IPS-15b (cell line): Measurements from ENCODE around the gene ARG2.

ENCODE experiments used
- H3K27me3 ChIP-seq: one replicate; pipeline ENCODE4 v1.6.1; 2013; ENCODE audit warnings: low read length; ENCODE audit not compliant: control insufficient read depth, insufficient read depth
- H3K36me3 ChIP-seq: one replicate; pipeline ENCODE4 v1.6.1; 2013; ENCODE audit warnings: low read length; ENCODE audit not compliant: control insufficient read depth, insufficient read depth
- H3K4me1 ChIP-seq: one replicate; pipeline ENCODE4 v1.6.1; 2013; ENCODE audit warnings: mild to moderate bottlenecking, low read length; ENCODE audit not compliant: control insufficient read depth, insufficient read depth
- H3K4me3 ChIP-seq: one replicate; pipeline ENCODE4 v1.5.1; 2013; ENCODE audit warnings: low read depth, low read length
- H3K9ac ChIP-seq: one replicate; pipeline ENCODE4 v1.6.1; 2013; ENCODE audit warnings: low read depth, mild to moderate bottlenecking, low read length
- H3K9me3 ChIP-seq: one replicate; pipeline ENCODE4 v1.6.1; 2013; ENCODE audit warnings: mild to moderate bottlenecking, low read length; ENCODE audit not compliant: control insufficient read depth, insufficient read depth

ARG2 gene

GRCh38 chr14:67619446-67620216 lies at the start of gene ARG2:
TSS of gene ARG2 (plus strand) at chr14:67619920. CDS start at chr14:67619978, 58 bp downstream.
- Histone ChIP-seq H3K9ac (peak within 1 kb of the TSS; percentile 70), H3K4me3 (peak within 1 kb of the TSS; percentile 87), H3K9me3 (no peaks in the 10 kb centered on the region), H3K27me3 (peaks cover 29% of the 10 kb centered on the region), H3K4me1 (peaks cover 4% of the 10 kb centered on the region), H3K36me3 (peaks cover 2% of the 10 kb centered on the region)

GRCh38 chr14:67570453-67570852 lies 49.3 kb upstream of the ARG2 start:
- Histone ChIP-seq H3K36me3 (peaks cover 3% of the 10 kb centered on the region), H3K4me3 (no peak overlapping the region), H3K9me3 (no peaks in the 10 kb centered on the region), H3K27me3 (no peaks in the 10 kb centered on the region), H3K9ac (no peak overlapping the region), H3K4me1 (no peaks in the 10 kb centered on the region)

GRCh38 chr14:67571275-67571990 lies 48.3 kb upstream of the ARG2 start:
- no peak overlapping the region for H3K4me3 ChIP-seq
- no peaks in the 10 kb centered on the region for H3K9me3 ChIP-seq
- no peak overlapping the region for H3K9ac ChIP-seq
- no peaks in the 10 kb centered on the region for H3K27me3 ChIP-seq
- H3K36me3 ChIP-seq, result peaks cover 3% of the 10 kb centered on the region
- H3K4me1 ChIP-seq, result no peaks in the 10 kb centered on the region

DNA sequence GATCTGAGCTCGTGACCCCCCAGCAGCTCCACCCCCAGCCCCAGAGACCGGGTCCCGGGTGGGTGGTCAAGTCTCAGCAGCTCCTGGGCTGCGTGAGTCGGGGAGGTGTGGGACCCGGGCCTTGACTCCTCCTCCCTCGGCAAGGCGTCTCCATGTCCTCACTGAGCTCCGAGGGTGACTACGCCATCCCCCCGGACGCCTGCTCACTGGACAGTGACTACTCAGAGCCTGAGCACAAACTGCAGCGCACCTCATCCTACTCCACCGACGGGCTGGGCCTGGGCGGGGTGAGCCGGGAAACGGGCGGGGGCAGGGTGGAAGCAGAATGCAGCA lies 47.8 kb upstream of the ARG2 start:
- H3K27me3 ChIP-seq, result no peaks in the 10 kb centered on the region
- no peak overlapping the region for H3K9ac ChIP-seq
- H3K4me3 ChIP-seq, result no peak overlapping the region
- no peaks in the 10 kb centered on the region for H3K4me1 ChIP-seq
- H3K9me3 ChIP-seq, result no peaks in the 10 kb centered on the region
- H3K36me3 ChIP-seq, result peaks cover 3% of the 10 kb centered on the region

DNA sequence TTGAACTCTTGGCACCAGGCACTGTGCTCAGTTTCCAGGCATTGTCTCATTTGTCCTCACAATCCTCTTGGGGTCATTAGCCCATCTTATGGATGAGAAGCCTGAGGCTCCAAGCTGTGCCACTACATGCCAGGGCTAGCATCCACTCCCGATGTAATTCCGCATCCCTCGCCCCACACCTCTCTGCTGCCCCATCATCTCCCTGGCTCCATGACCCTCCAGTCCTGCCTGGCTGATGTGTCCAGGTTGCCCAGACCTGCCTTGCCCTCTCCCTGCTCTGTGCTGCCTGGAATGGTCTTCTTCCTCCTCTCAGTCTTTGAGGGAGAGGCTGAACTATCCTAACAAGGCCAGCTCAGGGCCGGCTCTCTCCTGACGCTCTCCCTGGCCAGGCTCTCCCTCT lies 47.1 kb upstream of the ARG2 start:
- Histone ChIP-seq H3K9me3 (no peaks in the 10 kb centered on the region), H3K4me3 (no peak overlapping the region), H3K9ac (no peak overlapping the region), H3K4me1 (no peaks in the 10 kb centered on the region), H3K36me3 (peaks cover 3% of the 10 kb centered on the region), H3K27me3 (no peaks in the 10 kb centered on the region)

GRCh38 chr14:67573228-67574010 lies 46.3 kb upstream of the ARG2 start:
- Histone ChIP-seq H3K9me3 (no peaks in the 10 kb centered on the region), H3K4me1 (no peaks in the 10 kb centered on the region), H3K9ac (no peak overlapping the region), H3K4me3 (no peak overlapping the region), H3K36me3 (peaks cover 7% of the 10 kb centered on the region), H3K27me3 (no peaks in the 10 kb centered on the region)

DNA sequence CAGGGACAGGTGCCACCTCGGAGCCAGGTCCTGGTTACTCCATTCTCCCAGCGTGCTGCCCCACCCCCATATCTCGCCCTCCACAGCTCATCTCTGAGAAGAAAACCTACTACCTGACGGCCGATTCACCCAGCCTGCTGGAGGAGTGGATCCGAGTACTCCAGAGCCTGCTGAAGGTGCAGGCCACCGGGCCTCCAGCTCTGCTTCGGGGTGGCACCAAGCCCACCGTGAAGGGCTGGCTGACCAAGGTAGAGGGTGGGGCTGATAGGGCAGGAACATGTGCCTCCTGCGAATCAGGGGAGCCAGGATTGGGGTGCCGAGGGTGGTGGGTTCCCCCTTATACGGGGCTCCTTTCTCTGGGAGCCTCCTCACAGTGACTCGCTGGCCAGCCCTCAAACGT lies 45.6 kb upstream of the ARG2 start:
- no peak overlapping the region for H3K9ac ChIP-seq
- H3K4me1 ChIP-seq, result no peaks in the 10 kb centered on the region
- no peak overlapping the region for H3K4me3 ChIP-seq
- H3K9me3 ChIP-seq, result no peaks in the 10 kb centered on the region
- no peaks in the 10 kb centered on the region for H3K27me3 ChIP-seq
- peaks cover 7% of the 10 kb centered on the region for H3K36me3 ChIP-seq

GRCh38 chr14:67574806-67575205 lies 44.9 kb upstream of the ARG2 start:
- no peak overlapping the region for H3K9ac ChIP-seq

DNA sequence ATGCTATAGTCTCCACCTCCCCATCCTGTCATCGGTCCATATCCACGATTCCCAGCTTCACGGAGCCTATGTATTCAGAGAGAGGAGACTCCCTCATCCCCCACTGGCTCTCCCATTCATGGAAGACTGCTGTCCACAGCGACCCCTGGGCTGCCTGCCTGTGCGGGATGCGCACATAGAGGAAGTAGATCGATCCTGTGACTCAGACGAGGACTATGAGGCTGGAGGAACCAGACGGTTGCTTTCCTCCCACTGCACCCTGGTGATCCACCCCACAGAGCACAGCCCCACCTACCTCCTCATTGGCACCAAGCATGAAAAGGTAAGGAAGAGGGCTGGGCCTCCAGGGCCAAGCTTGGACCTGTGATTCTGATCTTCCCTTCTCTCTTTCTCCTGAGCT lies 44.0 kb upstream of the ARG2 start:
- Histone ChIP-seq H3K9ac (no peak overlapping the region), H3K9me3 (no peaks in the 10 kb centered on the region), H3K4me3 (no peak overlapping the region), H3K4me1 (no peaks in the 10 kb centered on the region), H3K36me3 (peaks cover 7% of the 10 kb centered on the region), H3K27me3 (no peaks in the 10 kb centered on the region)

More at GRCh38 chr14:67574806-67575205, 44.9 kb upstream of the ARG2 start:
- H3K27me3 ChIP-seq, result no peaks in the 10 kb centered on the region
- peaks cover 7% of the 10 kb centered on the region for H3K36me3 ChIP-seq
- H3K4me3 ChIP-seq, result no peak overlapping the region
- H3K4me1 ChIP-seq, result no peaks in the 10 kb centered on the region
- H3K9me3 ChIP-seq, result no peaks in the 10 kb centered on the region

- peaks cover 7% of the 10 kb centered on the region for H3K36me3 ChIP-seq
- no peaks in the 10 kb centered on the region for H3K4me1 ChIP-seq
- no peak overlapping the region for H3K4me3 ChIP-seq
- H3K9me3 ChIP-seq, result no peaks in the 10 kb centered on the region
- H3K27me3 ChIP-seq, result no peaks in the 10 kb centered on the region
- no peak overlapping the region for H3K9ac ChIP-seq
Measured at GRCh38 chr14:67576216-67576955, 43.3 kb upstream of the ARG2 start.

GRCh38 chr14:67577181-67577808 lies 42.4 kb upstream of the ARG2 start:
- H3K36me3 ChIP-seq, result peaks cover 7% of the 10 kb centered on the region

More at GRCh38 chr14:67577181-67577808, 42.4 kb upstream of the ARG2 start:
- no peak overlapping the region for H3K9ac ChIP-seq
- no peaks in the 10 kb centered on the region for H3K27me3 ChIP-seq
- H3K9me3 ChIP-seq, result no peaks in the 10 kb centered on the region
- H3K4me3 ChIP-seq, result no peak overlapping the region
- H3K4me1 ChIP-seq, result no peaks in the 10 kb centered on the region
